Endothelial cell of umbilical vein (primary cell): ENCODE data around the gene BRI3BP. TPM values are rescaled to one million over a fixed set of nuclear protein-coding genes. Genes with fewer than 3 reads are reported as not detected.

Experiments used
- BruUV-seq: library from RNA; stranded (reverse); fragments of 400-500 nt; replicated peaks from 2 replicates; lab custom pipeline; 2021; lab: Mats Ljungman, UMichigan
- CTCF ChIA-PET: fragments of 300-600, 350-600 bp; sonication (Branson Sonifier 250); formaldehyde crosslinking; loops from one replicate; lab custom pipeline; 2021; ENCODE audit warnings: antibody characterized with exemption, inconsistent platforms; lab: Charles Lee
- POLR2A ChIA-PET: fragments of 300-600, 350-600 bp; sonication (Branson Sonifier 250); formaldehyde crosslinking; loops from one replicate; lab custom pipeline; 2021; ENCODE audit warnings: antibody characterized with exemption, inconsistent platforms; lab: Charles Lee
- DNase-seq: peaks from one replicate; pipeline ENCODE4 v3.0.0-alpha.2; 2011; ENCODE audit warnings: low read depth, low spot score
- FAIRE-seq: peaks from 2 replicates; lab custom pipeline; 2011; peaks lifted over from hg19 to GRCh38; lab: Jason Lieb, UNC
- H2AFZ ChIP-seq: 2 replicates; pipeline ENCODE4 v1.6.0; 2012; ENCODE audit warnings: low read depth, low read length, control low read depth, inconsistent platforms
- H3K27ac ChIP-seq: 2 replicates; pipeline ENCODE4 v1.5.1; 2011; ENCODE audit warnings: low read depth, mild to moderate bottlenecking, control low read depth, low read length, moderate library complexity; ENCODE audit not compliant: insufficient read depth
- H3K27me3 ChIP-seq, 2 experiments: 2 replicates each; pipeline versions ENCODE4 v1.6.0 to v1.6.1; 2011; ENCODE audit warnings: low read length in 2 of 2, mixed read lengths in 1 of 2; ENCODE audit not compliant: control insufficient read depth in 2 of 2, insufficient read depth in 2 of 2
- H3K36me3 ChIP-seq, 2 experiments: 2 replicates in 1 of 2; 3 replicates in 1 of 2; pipeline ENCODE4 v1.5.1; 2011; ENCODE audit warnings: low read length in 2 of 2, mild to moderate bottlenecking in 1 of 2, moderate library complexity in 1 of 2; ENCODE audit not compliant: control insufficient read depth in 2 of 2, insufficient read depth in 2 of 2; ENCODE audit errors: extremely low read depth in 1 of 2
- H3K4me1 ChIP-seq: 3 replicates; pipeline ENCODE4 v1.5.1; 2011; ENCODE audit warnings: mild to moderate bottlenecking, low read length; ENCODE audit not compliant: control insufficient read depth, insufficient read depth; ENCODE audit errors: extremely low read depth
- H3K4me2 ChIP-seq: 2 replicates; pipeline ENCODE4 v1.6.1; 2011; ENCODE audit warnings: low read length, control low read depth, mixed read lengths; ENCODE audit not compliant: insufficient read depth
- H3K4me3 ChIP-seq, 3 experiments: fragments of 200-600 bp in 1 of 3; sonication (generic), shearing (Covaris generic) in 1 of 3; replicated peaks in 1 of 3; 2 replicates each; pipeline ENCODE4 v1.5.1; 2011 to 2016; ENCODE audit warnings: control low read depth in 3 of 3, low read length in 3 of 3, mild to moderate bottlenecking in 2 of 3, inconsistent platforms in 1 of 3, low read depth in 1 of 3, moderate library complexity in 1 of 3; ENCODE audit not compliant: insufficient read depth in 1 of 3
- H3K79me2 ChIP-seq: 2 replicates; pipeline ENCODE4 v1.6.0; 2012; ENCODE audit warnings: low read length, inconsistent platforms; ENCODE audit not compliant: control insufficient read depth, insufficient read depth
- H3K9ac ChIP-seq: replicated peaks from 2 replicates; pipeline ENCODE3; 2011; ENCODE audit warnings: low read length, control low read depth; ENCODE audit not compliant: insufficient read depth; ENCODE audit errors: extremely low read depth
- H3K9me1 ChIP-seq: replicated peaks from 3 replicates; pipeline ENCODE4 v1.6.0; 2011; ENCODE audit warnings: mild to moderate bottlenecking, low read length; ENCODE audit not compliant: control insufficient read depth, insufficient read depth; ENCODE audit errors: extremely low read depth
- H3K9me3 ChIP-seq: replicated peaks from 2 replicates; pipeline ENCODE4 v1.5.1; 2012; ENCODE audit warnings: low read length, inconsistent platforms; ENCODE audit not compliant: control insufficient read depth, insufficient read depth
- H4K20me1 ChIP-seq: replicated peaks from 2 replicates; pipeline ENCODE3; 2011; ENCODE audit warnings: mild to moderate bottlenecking, low read length; ENCODE audit not compliant: control insufficient read depth, insufficient read depth; ENCODE audit errors: extremely low read depth
- CTCF ChIP-seq, 2 donors: IDR thresholded peaks; 1 replicate in 1 of 2; 2 replicates in 1 of 2; pipeline ENCODE4 v1.5.1; 2011; ENCODE audit warnings: low read length in 2 of 2, mild to moderate bottlenecking in 2 of 2, moderate library complexity in 2 of 2, control low read depth in 1 of 2, inconsistent platforms in 1 of 2, low read depth in 1 of 2; ENCODE audit not compliant: insufficient read depth in 1 of 2; ENCODE audit errors: extremely low read depth in 1 of 2
- EZH2 ChIP-seq: IDR thresholded peaks from 2 replicates; pipeline ENCODE4 v1.6.1; 2012; ENCODE audit warnings: borderline replicate concordance, low read depth, mild to moderate bottlenecking, moderate library complexity, low read length, inconsistent platforms; ENCODE audit not compliant: severe bottlenecking
- FOS ChIP-seq: IDR thresholded peaks from 2 replicates; pipeline ENCODE4 v1.6.1; 2011; ENCODE audit warnings: mild to moderate bottlenecking, low read length, moderate library complexity, borderline replicate concordance; ENCODE audit not compliant: insufficient read depth
- GATA2 ChIP-seq: IDR thresholded peaks from 2 replicates; pipeline ENCODE4 v1.7.0; 2011; ENCODE audit warnings: low read depth, mild to moderate bottlenecking, moderate library complexity, mixed read lengths, low read length; ENCODE audit not compliant: insufficient read length, insufficient read depth
- JUN ChIP-seq: IDR thresholded peaks from 2 replicates; pipeline ENCODE4 v1.6.1; 2011; ENCODE audit warnings: borderline replicate concordance, low read depth; ENCODE audit not compliant: insufficient read length, insufficient read depth
- MAX ChIP-seq: IDR thresholded peaks from 2 replicates; pipeline ENCODE4 v1.6.1; 2011; ENCODE audit not compliant: insufficient read depth, insufficient read length
- MYC ChIP-seq: IDR thresholded peaks from one replicate; pipeline ENCODE4 v1.6.1; 2011; ENCODE audit warnings: mild to moderate bottlenecking, low read depth, low read length
- POLR2A ChIP-seq: IDR thresholded peaks from 2 replicates; pipeline ENCODE4 v1.6.1; 2012; ENCODE audit warnings: low read depth, mild to moderate bottlenecking, control low read depth, low read length
- POLR2AphosphoS5 ChIP-seq: IDR thresholded peaks from 2 replicates; pipeline ENCODE4 v1.6.1; 2012; ENCODE audit warnings: low read depth, mild to moderate bottlenecking, control low read depth, low read length, moderate library complexity; ENCODE audit not compliant: insufficient read depth
- dilution Hi-C: fragments of 300-500 bp; cut with MboI; formaldehyde crosslinking; loops from one replicate; pipeline ENCODE4 v1.15.0; 2019; ENCODE audit warnings: low sequenced_read_pairs; ENCODE audit not compliant: extremely low pct_ligation_motif_present
- intact Hi-C: fragments of 100-400 bp; cut with micrococcal nuclease; formaldehyde crosslinking; loops from one replicate; pipeline ENCODE4 v1.10.0; 2022
- polyA plus RNA-seq, 4 experiments: library from polyadenylated mRNA; depleted of rRNA in 3 of 4; stranded (reverse) in 3 of 4; unstranded in 1 of 4; fragments of >200 nt; gene quantifications; 2 replicates each; pipeline versions ENCODE4 v1.2.1 to v1.2.3, GENCODE V29; 2011 to 2012; ENCODE audit warnings: missing spikeins in 1 of 4
- total RNA-seq: library from RNA; stranded (reverse); gene quantifications from 2 replicates; pipeline ENCODE4 v1.2.3, GENCODE V29; 2021

Gene BRI3BP
- total and polyA plus RNA-seq, 2 donors (not counting 3 experiments of a cell fraction or from before 2014, with no cell fraction given) = 3.4 to 8.2 TPM

- FAIRE-seq (no peak), DNase-seq (no peak)
- Histone ChIP-seq H3K4me2 (no peak overlapping the region), H4K20me1 (no peaks in the 10 kb centered on the region), H3K79me2 (peaks cover 7% of the 10 kb centered on the region), H3K4me3 (no peak overlapping the region), H3K36me3 (peaks cover 0 to 3% of the 10 kb centered on the region in 2 experiments), H3K4me1 (peaks cover 8% of the 10 kb centered on the region), H2AFZ (no peak overlapping the region), H3K27me3 (no peaks in the 10 kb centered on the region), H3K9me1 (no peaks in the 10 kb centered on the region), H3K27ac (no peak overlapping the region), H3K9me3 (no peaks in the 10 kb centered on the region), H3K9ac (no peak overlapping the region)
- POLR2A ChIA-PET = interaction anchor here (0.5 kb wide), 1 partner anchor 28 kb away, joined by 3 read pairs; no protein-coding TSS in a partner anchor
- dilution Hi-C loops (no loop called here), intact Hi-C loops (no loop called here)
- TF ChIP-seq GATA2 = no peak
- TF ChIP-seq POLR2A = no peak
- TF ChIP-seq JUN = no peak
- TF ChIP-seq POLR2AphosphoS5 = no peak
- no peak for TF ChIP-seq MYC
- TF ChIP-seq CTCF (IDR thresholded peaks at IDR 0.05; ENCODE audit: extremely low read depth in 1 of 2, insufficient read depth in 1 of 2, low read depth in 1 of 2, low read length in 2 of 2) = no peak
- no peak for TF ChIP-seq FOS
- no peak for TF ChIP-seq EZH2
- no peak for TF ChIP-seq MAX
- no TSS peak for BruUV-seq
- CTCF ChIA-PET = interaction anchor here (2.0 kb wide), 1 partner anchor 21 kb away, joined by 5 read pairs; no protein-coding TSS in a partner anchor
These were observed 76.7 kb downstream of the BRI3BP start for GRCh38 chr12:125070112-125070511.
